GM18519 (cell line): Measurements from ENCODE around the gene DPEP3.
A peak's percentile ranks its signal among the peaks of the same experiment; 100 is the strongest.
"Not testable (repeated sequence)": the region's sequence is repeated elsewhere in the genome, so short reads cannot be mapped to it uniquely, and the experiment has no call there.

Experiments used
- ATAC-seq: cut with Tn5 transposase; IDR thresholded peaks from one replicate; pipeline ENCODE4 v1.9.1; 2021; ENCODE audit warnings: mild to moderate bottlenecking, moderate library complexity; ENCODE audit not compliant: unreplicated experiment, low FRiP score

The DPEP3 gene, protein sequence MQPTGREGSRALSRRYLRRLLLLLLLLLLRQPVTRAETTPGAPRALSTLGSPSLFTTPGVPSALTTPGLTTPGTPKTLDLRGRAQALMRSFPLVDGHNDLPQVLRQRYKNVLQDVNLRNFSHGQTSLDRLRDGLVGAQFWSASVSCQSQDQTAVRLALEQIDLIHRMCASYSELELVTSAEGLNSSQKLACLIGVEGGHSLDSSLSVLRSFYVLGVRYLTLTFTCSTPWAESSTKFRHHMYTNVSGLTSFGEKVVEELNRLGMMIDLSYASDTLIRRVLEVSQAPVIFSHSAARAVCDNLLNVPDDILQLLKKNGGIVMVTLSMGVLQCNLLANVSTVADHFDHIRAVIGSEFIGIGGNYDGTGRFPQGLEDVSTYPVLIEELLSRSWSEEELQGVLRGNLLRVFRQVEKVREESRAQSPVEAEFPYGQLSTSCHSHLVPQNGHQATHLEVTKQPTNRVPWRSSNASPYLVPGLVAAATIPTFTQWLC

GRCh38 chr16:67979955-67980678 is at the start of gene DPEP3:
TSS of gene DPEP3 (minus strand) at chr16:67980499. CDS start at chr16:67980380, 119 bp downstream.
- no peak for ATAC-seq

DNA sequence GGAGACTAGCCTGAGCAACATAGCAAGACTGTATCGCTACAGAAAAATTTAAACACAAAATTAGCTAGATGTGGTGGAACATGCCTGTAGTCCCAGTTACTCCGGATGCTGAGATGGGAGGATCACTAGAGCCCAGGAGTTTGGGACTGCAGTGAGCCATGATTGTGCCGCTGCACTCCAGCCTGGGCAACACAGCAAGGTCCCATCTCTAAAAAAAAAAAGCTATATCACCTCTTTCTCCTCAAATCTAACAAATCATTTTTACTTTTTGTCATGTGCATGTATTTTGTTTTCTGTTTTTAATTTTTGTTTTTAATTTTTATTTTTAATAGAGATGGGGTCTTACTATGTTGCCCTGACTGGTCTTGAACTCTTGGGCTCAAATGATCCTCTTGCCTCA is 48.7 kb upstream of the DPEP3 start:
- ATAC-seq = no peak

GRCh38 chr16:68022728-68023537 is 42.6 kb upstream of the DPEP3 start, which contains the start of the genes DDX28 and DUS2:
TSS of gene DDX28 (minus strand) at chr16:68023232. CDS start at chr16:68023202, 30 bp downstream.
TSS of gene DUS2 (plus strand) at chr16:68023284. CDS start at chr16:68038024, 14,740 bp downstream.
- ATAC-seq = peak; percentile 56

DNA sequence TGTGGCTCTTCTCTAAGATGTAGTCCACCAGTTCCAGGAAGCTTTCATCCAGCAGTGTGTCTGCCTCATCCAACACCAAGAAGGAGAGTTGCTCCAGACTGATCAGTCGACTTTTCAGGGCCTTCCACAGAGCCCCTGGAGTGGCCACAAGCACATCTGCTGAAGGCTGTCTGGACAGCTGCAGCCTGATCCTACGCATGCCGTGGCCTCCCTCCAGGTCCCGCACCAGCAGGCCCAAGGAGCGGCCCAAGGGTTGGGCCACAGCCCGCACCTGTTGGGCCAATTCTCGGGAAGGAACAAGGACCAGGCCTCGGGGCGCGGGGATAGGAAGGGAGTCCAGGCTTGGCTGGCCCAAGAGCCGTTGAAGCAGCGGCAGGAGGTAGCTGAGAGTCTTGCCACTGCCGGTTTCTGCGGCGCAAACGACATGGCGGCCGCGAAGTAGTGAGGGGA is 42.0 kb upstream of the DPEP3 start:
- peak; percentile 14 for ATAC-seq

- ATAC-seq = no peak
These were observed 41.2 kb upstream of the DPEP3 start for GRCh38 chr16:68021490-68021889.

DNA sequence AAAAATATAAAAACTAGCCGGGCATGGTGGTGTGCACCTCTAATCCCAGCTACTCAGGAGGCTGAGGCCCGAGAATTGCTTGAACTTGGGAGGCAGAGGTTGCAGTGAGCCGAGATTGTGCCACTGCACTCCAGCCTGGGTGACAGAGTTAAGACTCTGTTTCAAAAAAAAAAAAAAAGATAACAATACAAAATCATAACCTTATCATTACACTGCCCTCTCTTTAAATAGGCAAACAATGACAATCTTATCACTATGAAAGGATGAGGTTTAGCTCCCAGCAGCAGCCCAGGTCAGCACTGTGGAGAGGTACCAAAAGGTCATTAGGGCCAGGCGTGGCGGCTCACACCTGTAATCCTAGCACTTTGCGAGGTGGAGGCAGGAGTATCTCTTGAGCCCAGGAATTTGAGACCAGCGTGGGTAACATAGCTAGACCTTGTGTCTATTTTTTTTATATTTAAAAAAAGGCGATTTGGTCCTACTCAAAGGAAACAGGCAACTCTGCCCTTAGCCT is 38.9 kb upstream of the DPEP3 start:
- no peak for ATAC-seq

GRCh38 chr16:68015681-68016080 is 35.4 kb upstream of the DPEP3 start, which contains the start of gene DPEP2NB:
TSS of gene DPEP2NB (minus strand) at chr16:68015911. CDS start at chr16:68015770, 141 bp downstream.
- ATAC-seq = no peak

DNA sequence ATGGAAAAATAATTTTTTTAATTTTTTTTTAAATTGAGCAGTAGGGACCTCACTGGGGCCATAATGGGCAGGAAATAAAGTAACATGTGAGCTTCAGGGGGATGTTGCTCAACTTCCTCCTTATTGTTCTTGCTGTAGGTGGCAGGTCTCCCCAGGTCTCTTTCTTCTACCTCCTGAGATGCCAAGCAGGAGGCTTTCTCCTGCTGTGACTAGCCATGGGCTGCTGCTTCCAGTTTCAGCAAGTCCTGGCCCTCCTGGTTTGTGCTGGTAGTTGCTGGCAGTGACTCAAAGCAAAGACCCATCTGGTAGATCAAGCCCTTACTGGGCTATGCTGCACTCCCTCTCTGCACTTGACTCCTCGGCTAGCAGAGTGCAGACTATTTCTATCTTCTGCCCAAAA is 33.1 kb upstream of the DPEP3 start:
- no peak for ATAC-seq

DNA sequence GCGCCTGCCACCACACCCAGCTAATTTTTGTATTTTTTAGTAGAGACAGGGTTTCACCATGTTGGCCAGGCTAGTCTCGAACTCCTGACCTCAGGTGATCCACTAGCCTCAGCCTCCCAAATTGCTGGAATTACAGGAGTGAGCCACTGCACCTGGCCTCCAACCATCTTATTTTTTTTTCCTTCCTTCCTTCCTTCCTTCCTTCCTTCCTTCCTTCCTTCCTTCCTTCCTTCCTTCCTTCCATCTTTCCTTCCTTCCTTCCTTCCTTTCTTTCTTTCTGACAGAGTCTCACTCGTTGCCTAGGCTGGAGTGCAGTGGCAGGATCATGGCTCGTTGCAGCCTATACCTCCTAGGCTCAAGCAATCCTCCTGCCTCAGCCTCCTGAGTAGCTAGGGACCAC is 29.6 kb upstream of the DPEP3 start:
- ATAC-seq = not testable (repeated sequence)

- no peak for ATAC-seq
These were observed 28.9 kb upstream of the DPEP3 start for GRCh38 chr16:68009157-68009735.

- ATAC-seq = no peak
These were observed 25.5 kb upstream of the DPEP3 start for GRCh38 chr16:68005786-68006286.

GRCh38 chr16:68005211-68005610 is 24.9 kb upstream of the DPEP3 start:
- ATAC-seq = no peak

- ATAC-seq = no peak
These were observed 22.7 kb upstream of the DPEP3 start for GRCh38 chr16:68003031-68003430.

GRCh38 chr16:68000450-68000849 is 20.2 kb upstream of the DPEP3 start:
- no peak for ATAC-seq

GRCh38 chr16:67999985-68000384 is 19.7 kb upstream of the DPEP3 start:
- ATAC-seq = no peak

DNA sequence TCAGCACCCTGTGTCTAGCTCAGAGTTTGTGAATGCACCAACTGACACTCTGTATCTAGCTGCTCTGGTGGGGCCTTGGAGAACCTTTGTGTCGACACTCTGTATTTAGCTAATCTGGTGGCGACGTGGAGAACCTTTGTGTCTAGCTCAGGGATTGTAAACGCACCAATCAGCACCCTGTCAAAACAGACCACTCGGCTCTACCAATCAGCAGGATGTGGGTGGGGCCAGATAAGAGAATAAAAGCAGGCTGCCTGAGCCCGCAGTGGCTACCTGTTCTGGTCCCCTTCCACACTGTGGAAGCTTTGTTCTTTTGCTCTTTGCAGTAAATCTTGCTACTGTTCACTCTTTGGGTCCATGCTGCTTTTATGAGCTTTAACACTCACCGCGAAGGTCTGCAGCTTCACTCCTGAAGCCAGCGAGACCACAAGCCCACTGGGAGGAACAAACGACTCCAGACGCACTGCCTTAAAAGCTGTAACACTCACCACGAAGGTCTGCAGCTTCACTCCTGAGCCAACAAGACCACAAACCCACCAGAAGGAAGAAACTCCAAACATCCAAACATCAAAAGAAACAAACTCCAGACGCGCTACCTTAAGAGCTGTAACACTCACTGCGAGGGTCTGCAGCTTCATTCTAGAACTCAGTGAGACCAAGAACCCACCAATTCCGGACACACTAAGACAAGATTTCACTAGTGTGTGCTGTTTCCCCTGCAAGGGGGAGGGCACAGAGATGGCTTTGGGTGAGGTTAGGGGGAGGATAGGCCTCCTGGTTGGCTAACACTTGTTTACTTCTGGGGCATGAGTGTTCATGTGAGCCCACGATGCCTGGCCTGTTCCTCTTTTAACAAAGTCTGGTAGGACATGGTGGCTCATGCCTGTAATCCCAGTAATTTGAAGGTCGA is 18.7 kb upstream of the DPEP3 start, which contains the start of gene DPEP2:
Gene DPEP2, minus strand, starts transcription at position 706 of the 910 bp plus-strand sequence. CDS start 6,272 bp downstream, outside the sequence.
- not testable (repeated sequence) for ATAC-seq

DNA sequence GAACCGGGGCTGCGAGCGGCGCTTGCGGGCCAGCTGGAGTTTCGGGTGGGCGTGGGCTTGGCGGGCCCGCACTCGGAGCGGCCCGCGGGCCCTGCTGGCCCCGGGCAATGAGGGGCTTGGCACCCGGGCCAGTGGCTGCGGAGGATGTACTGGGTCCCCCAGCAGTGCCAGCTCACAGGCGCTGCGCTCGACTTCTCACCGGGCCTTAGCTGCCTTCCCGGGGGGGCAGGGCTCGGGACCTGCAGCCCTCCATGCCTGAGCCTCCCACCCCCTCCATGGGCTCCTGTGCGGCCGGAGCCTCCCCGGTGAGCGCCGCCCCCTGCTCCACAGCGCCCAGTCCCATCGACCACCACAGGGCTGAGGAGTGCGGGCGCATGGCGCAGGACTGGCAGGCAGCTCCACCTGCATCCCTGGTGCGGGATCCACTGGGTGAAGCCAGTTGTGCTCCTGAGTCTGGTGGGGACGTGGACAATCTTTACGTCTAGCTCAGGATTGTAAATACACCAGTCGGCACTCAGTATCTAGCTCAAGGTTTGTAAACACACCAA is 18.0 kb upstream of the DPEP3 start:
- not testable (repeated sequence) for ATAC-seq

DNA sequence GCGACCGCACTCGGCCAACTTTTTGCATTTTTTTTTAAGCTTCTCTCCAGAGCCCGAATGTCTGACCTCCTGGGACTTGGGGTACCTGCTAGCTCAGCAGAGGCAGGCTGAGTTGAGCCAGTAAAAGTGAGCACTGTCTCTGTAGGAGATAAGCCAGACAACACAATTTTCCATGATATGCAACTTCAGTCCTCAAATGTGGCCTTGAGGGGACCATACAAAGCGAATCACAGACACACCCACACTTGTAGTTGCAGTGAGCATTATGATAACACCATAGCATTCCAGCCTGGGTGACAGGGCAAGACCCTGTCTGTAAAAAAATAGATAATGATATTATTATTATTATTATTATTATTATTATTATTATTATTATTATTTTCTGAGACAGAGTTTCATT is 16.4 kb upstream of the DPEP3 start:
- no peak for ATAC-seq
